SU-DHL-6 (cell line): ENCODE measurements around the gene DNAAF5.

Experiments
- H2AFZ ChIP-seq: fragments of 200-600 bp; sonication (generic); 2 replicates; pipeline ENCODE4 v1.6.1; 2014; ENCODE audit warnings: low read depth, mild to moderate bottlenecking, moderate library complexity, mixed read lengths, antibody characterized with exemption, low read length; ENCODE audit not compliant: severe bottlenecking
- H3F3A ChIP-seq: fragments of 200-600 bp; shearing (Covaris generic); 2 replicates; pipeline ENCODE4 v1.6.0; 2016; ENCODE audit warnings: antibody characterized with exemption, mild to moderate bottlenecking; ENCODE audit not compliant: insufficient read depth
- H3K27ac ChIP-seq: fragments of 200-600 bp; sonication (generic); 2 replicates; pipeline ENCODE4 v1.5.1; 2016; ENCODE audit warnings: low read depth, mild to moderate bottlenecking, low read length, moderate library complexity, mixed read lengths
- H3K27me3 ChIP-seq: fragments of 200-600 bp; sonication (generic), shearing (Covaris generic); 2 replicates; pipeline ENCODE4 v1.6.0; 2014; ENCODE audit warnings: mild to moderate bottlenecking, low read length
- H3K36me3 ChIP-seq: fragments of 200-600 bp; sonication (generic); 2 replicates; pipeline ENCODE4 v1.6.1; 2014; ENCODE audit warnings: mild to moderate bottlenecking, low read length, mixed read lengths
- H3K4me2 ChIP-seq: fragments of 300-600, 200-600 bp; shearing (Covaris generic), sonication (generic); 2 replicates; pipeline ENCODE4 v1.6.0; 2014; ENCODE audit warnings: low read length, low read depth, mild to moderate bottlenecking; ENCODE audit not compliant: poor library complexity, severe bottlenecking
- H3K4me3 ChIP-seq: fragments of 200-600 bp; sonication (generic); 2 replicates; pipeline ENCODE4 v1.5.1; 2014; ENCODE audit warnings: antibody characterized with exemption, low read length, mild to moderate bottlenecking, mixed read lengths; ENCODE audit not compliant: insufficient read depth, poor library complexity, severe bottlenecking
- H3K79me2 ChIP-seq: fragments of 200-600 bp; sonication (generic); 2 replicates; pipeline ENCODE4 v1.6.1; 2014; ENCODE audit warnings: mild to moderate bottlenecking, low read length, moderate library complexity; ENCODE audit not compliant: insufficient read depth
- H3K9ac ChIP-seq: fragments of 200-600 bp; sonication (generic); 2 replicates; pipeline ENCODE4 v1.7.0; 2014; ENCODE audit warnings: mild to moderate bottlenecking, low read length
- H3K9me2 ChIP-seq: fragments of 200-600 bp; sonication (generic); replicated peaks from 2 replicates; pipeline ENCODE4 v1.6.1; 2014; ENCODE audit warnings: low read length; ENCODE audit not compliant: insufficient read depth
- H3K9me3 ChIP-seq: fragments of 200-600 bp; sonication (generic); 2 replicates; pipeline ENCODE4 v1.6.1; 2014; ENCODE audit warnings: low read length, mixed read lengths; ENCODE audit not compliant: insufficient read depth
- H4K20me1 ChIP-seq: fragments of 200-600 bp; sonication (generic); 2 replicates; pipeline ENCODE4 v1.6.1; 2014; ENCODE audit warnings: low read depth, mild to moderate bottlenecking, antibody characterized with exemption, low read length, moderate library complexity, mixed read lengths
- CTCF ChIP-seq: fragments of 200-600 bp; sonication (generic); IDR thresholded peaks from one replicate; pipeline ENCODE4 v1.5.1; 2017; ENCODE audit warnings: antibody characterized with exemption, mild to moderate bottlenecking, low read length, moderate library complexity; ENCODE audit not compliant: insufficient read depth, poor library complexity, severe bottlenecking
- EZH2phosphoT487 ChIP-seq: fragments of 200-600 bp; sonication (generic), shearing (Covaris generic); conservative IDR thresholded peaks from 2 replicates; pipeline ENCODE4 v1.6.1; 2018; ENCODE audit warnings: mild to moderate bottlenecking, antibody characterized with exemption, low read length, moderate library complexity, mixed read lengths

Gene DNAAF5

GRCh38 chr7:730501-731439, 4.3 kb downstream of the DNAAF5 start:
- Histone ChIP-seq H3K36me3 (peaks cover 20% of the 10 kb centered on the region), H4K20me1 (no peaks in the 10 kb centered on the region), H3F3A (no peaks in the 10 kb centered on the region), H3K27ac (no peak overlapping the region), H3K79me2 (peaks cover 55% of the 10 kb centered on the region), H3K4me2 (no peak overlapping the region), H3K9ac (no peak overlapping the region), H3K9me3 (peaks cover 18% of the 10 kb centered on the region; the same call in 1 of the 2 replicates), H3K9me2 (no peaks in the 10 kb centered on the region), H2AFZ (no peak overlapping the region), H3K27me3 (no peaks in the 10 kb centered on the region), H3K4me3 (no peak overlapping the region)
- TF ChIP-seq EZH2phosphoT487 (no peak), CTCF (no peak)

- peaks cover 56% of the 10 kb centered on the region for H3K79me2 ChIP-seq
- no peak for TF ChIP-seq CTCF
- TF ChIP-seq EZH2phosphoT487, result no peak
- no peak overlapping the region for H3K4me3 ChIP-seq
- H3K36me3 ChIP-seq, result peaks cover 20% of the 10 kb centered on the region
- H3K9me3 ChIP-seq, result peaks cover 18% of the 10 kb centered on the region; the same call in 1 of the 2 replicates
- no peaks in the 10 kb centered on the region for H4K20me1 ChIP-seq
- H3F3A ChIP-seq, result no peaks in the 10 kb centered on the region
- H3K9me2 ChIP-seq, result no peaks in the 10 kb centered on the region
- H3K9ac ChIP-seq, result no peak overlapping the region
- H2AFZ ChIP-seq, result no peak overlapping the region
- no peak overlapping the region for H3K27ac ChIP-seq
- no peaks in the 10 kb centered on the region for H3K27me3 ChIP-seq
- H3K4me2 ChIP-seq, result no peak overlapping the region
Observed at GRCh38 chr7:731440-732085, 5.1 kb downstream of the DNAAF5 start.

- no peak overlapping the region for H2AFZ ChIP-seq
- H3K27me3 ChIP-seq, result no peaks in the 10 kb centered on the region
- H3K79me2 ChIP-seq, result peaks cover 59% of the 10 kb centered on the region
- H3K9me2 ChIP-seq, result no peaks in the 10 kb centered on the region
- H3F3A ChIP-seq, result no peaks in the 10 kb centered on the region
- TF ChIP-seq EZH2phosphoT487, result no peak
- TF ChIP-seq CTCF, result no peak
- H3K4me3 ChIP-seq, result no peak overlapping the region
- no peaks in the 10 kb centered on the region for H4K20me1 ChIP-seq
- H3K36me3 ChIP-seq, result peaks cover 20% of the 10 kb centered on the region
- H3K27ac ChIP-seq, result no peak overlapping the region
- no peak overlapping the region for H3K9ac ChIP-seq
- H3K9me3 ChIP-seq, result peaks cover 18% of the 10 kb centered on the region; the same call in 1 of the 2 replicates
- H3K4me2 ChIP-seq, result no peak overlapping the region
Observed at GRCh38 chr7:732094-732541, 5.6 kb downstream of the DNAAF5 start.
